Uterine smooth muscle cell (primary cell): ENCODE measurements around the gene KRT34. TPM values are rescaled to one million over a fixed set of nuclear protein-coding genes. Genes with fewer than 3 reads are reported as not detected.

Experiments
- total RNA-seq: library from RNA; depleted of rRNA; stranded (reverse); fragments of >200 nt; gene quantifications from 2 replicates; pipeline ENCODE4 v1.2.3, GENCODE V29; 2014

Gene KRT34
- 133 and 203 TPM in 2 replicates for total RNA-seq

DNA sequence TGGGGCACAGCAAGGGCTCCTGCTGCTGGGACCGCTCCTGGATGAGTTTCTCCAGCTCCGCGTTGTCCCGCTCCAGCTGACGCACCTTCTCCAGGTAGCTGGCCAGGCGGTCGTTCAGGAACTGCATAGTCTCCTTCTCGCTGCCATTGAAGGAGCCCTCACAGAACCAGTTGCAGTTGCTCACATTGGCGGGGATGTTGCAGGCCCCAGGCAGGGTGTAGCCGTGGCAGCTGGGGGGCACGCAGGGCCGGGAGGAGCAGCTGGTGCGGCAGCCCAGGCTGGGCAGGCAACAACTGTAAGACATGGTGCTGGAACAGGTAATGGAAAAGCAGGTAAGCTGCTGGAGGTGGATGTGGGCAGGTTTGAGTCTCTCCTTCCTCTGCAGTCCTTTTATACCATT lies at the start of gene KRT34:
Gene KRT34, minus strand, starts transcription at position 364 of the 400 bp plus-strand sequence. Its CDS starts 60 bp downstream, at position 304.

GRCh38 chr17:41424111-41424635 lies 42.1 kb upstream of the KRT34 start, which contains the start of gene KRT37:
TSS of gene KRT37 (minus strand) at chr17:41424585. CDS start at chr17:41424523, 62 bp downstream.

GRCh38 chr17:41396996-41397660 lies 15.0 kb upstream of the KRT34 start, which contains the start of gene KRT31:
TSS of gene KRT31 (minus strand) at chr17:41397608. CDS start at chr17:41397539, 69 bp downstream.

DNA sequence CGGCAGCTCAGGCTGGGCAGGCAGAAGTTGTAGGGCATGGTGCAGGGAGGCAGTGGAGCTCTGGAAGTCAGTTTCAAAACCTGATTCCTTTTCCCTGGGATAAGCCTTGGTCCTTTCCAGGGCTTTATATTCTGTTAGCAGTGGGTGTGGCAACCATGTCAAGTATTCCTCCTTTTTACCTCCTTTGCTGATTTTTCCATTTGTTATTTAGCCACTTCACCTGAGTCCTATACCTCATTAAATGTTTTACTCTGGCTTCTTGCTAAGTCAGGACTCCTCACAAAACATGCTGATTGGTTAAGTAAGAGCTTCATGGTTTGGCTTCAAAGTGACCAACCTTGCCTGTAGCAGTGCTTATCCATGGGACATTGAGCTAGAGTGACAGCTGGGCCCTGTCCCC lies 12.4 kb downstream of the KRT34 start, which contains the start of gene KRT33B:
Gene KRT33B, minus strand, starts transcription at position 101 of the 400 bp plus-strand sequence. Its CDS starts 63 bp downstream, at position 38.

DNA sequence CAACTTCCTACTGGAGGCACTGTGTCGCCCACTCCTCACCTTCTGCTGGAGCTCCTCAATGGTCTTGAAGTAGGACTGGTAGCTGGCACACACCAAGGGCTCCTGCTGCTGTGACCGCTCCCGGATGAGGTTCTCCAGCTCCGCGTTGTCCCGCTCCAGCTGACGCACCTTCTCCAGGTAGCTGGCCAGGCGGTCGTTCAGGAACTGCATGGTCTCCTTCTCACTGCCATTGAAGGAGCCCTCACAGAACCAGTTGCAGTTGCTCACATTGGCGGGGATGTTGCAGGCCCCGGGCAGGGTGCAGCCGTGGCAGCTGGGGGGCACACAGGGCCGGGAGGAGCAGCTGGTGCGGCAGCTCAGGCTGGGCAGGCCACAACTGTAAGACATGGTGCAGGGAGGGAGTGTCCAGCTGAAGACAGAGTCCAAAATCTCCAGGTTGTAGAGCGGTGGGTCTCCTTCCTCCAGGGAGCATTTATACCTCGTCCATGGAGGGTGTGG lies 31.7 kb downstream of the KRT34 start, which contains the start of gene KRT33A:
Gene KRT33A, minus strand, starts transcription at position 448 of the 498 bp plus-strand sequence. Its CDS starts 61 bp downstream, at position 387.

Other genes with a start within 250 kb of the KRT34 start
- gene KRTAP4-6, start 241.8 kb downstream of the KRT34 start, total RNA-seq, result not detected in 2 replicates
- not detected in 2 replicates for gene KRTAP4-5, start 232.5 kb downstream of the KRT34 start, total RNA-seq
- gene KRTAP4-4, start 221.6 kb downstream of the KRT34 start, total RNA-seq, result not detected in 2 replicates
- gene KRTAP4-3, start 214.1 kb downstream of the KRT34 start, total RNA-seq, result not detected in 2 replicates
- not detected in 2 replicates for gene KRTAP4-2, start 204.1 kb downstream of the KRT34 start, total RNA-seq
- 0.11 TPM in 1 of 2 replicates, not detected in the other for gene KRTAP4-1, start 197.4 kb downstream of the KRT34 start, total RNA-seq
- not detected in 2 replicates for gene KRTAP9-1, start 192.4 kb downstream of the KRT34 start, total RNA-seq
- not detected in 2 replicates for gene KRTAP9-2, start 155.7 kb downstream of the KRT34 start, total RNA-seq
- gene KRTAP9-3, start 149.9 kb downstream of the KRT34 start, total RNA-seq, result not detected in 2 replicates
- not detected in 2 replicates for gene KRTAP9-8, start 144.3 kb downstream of the KRT34 start, total RNA-seq
- not detected in 2 replicates for gene KRTAP9-4, start 132.6 kb downstream of the KRT34 start, total RNA-seq
- not detected in 2 replicates for gene KRTAP9-9, start 126.9 kb downstream of the KRT34 start, total RNA-seq
- not detected in 2 replicates for gene KRTAP9-6, start 116.9 kb downstream of the KRT34 start, total RNA-seq
- gene KRTAP9-7, start 106.6 kb downstream of the KRT34 start, total RNA-seq, result not detected in 2 replicates
- gene KRTAP29-1, start 79.5 kb downstream of the KRT34 start, total RNA-seq, result not detected in 2 replicates
- not detected in 2 replicates for gene KRTAP16-1, start 73.0 kb downstream of the KRT34 start, total RNA-seq
- 0.12 and 0.33 TPM in 2 replicates for gene KRTAP17-1, start 66.6 kb downstream of the KRT34 start, total RNA-seq
- not detected in 2 replicates for gene KRT33A, start 31.5 kb downstream of the KRT34 start, total RNA-seq
- gene KRT33B, start 12.5 kb downstream of the KRT34 start, total RNA-seq, result 1.1 and 2.7 TPM in 2 replicates
- not detected in 2 replicates for gene KRT31, start 15.3 kb upstream of the KRT34 start, total RNA-seq
- not detected in 2 replicates for gene KRT37, start 42.3 kb upstream of the KRT34 start, total RNA-seq
- gene KRT38, start 58.7 kb upstream of the KRT34 start, total RNA-seq, result under 0.01 and 0.11 TPM in 2 replicates
- gene KRT32, start 85.1 kb upstream of the KRT34 start, total RNA-seq, result not detected in 2 replicates
- not detected in 2 replicates for gene KRT35, start 98.8 kb upstream of the KRT34 start, total RNA-seq
- 0.11 and 0.12 TPM in 2 replicates for gene KRT36, start 107.6 kb upstream of the KRT34 start, total RNA-seq
- 0.25 and 0.55 TPM in 2 replicates for gene KRT13, start 123.3 kb upstream of the KRT34 start, total RNA-seq
- 5.7 and 15.3 TPM in 2 replicates for gene KRT15, start 136.6 kb upstream of the KRT34 start, total RNA-seq
- gene KRT19, start 146.0 kb upstream of the KRT34 start, total RNA-seq, result 1,363 and 1,718 TPM in 2 replicates
- gene KRT9, start 189.8 kb upstream of the KRT34 start, total RNA-seq, result not detected in 2 replicates
- gene KRT14, start 204.6 kb upstream of the KRT34 start, total RNA-seq, result not detected in 2 replicates
- 0.12 and 0.22 TPM in 2 replicates for gene KRT16, start 230.5 kb upstream of the KRT34 start, total RNA-seq
- 1.00 and 1.5 TPM in 2 replicates for gene KRT17, start 242.3 kb upstream of the KRT34 start, total RNA-seq